ENCODE measurements around the gene HS3ST6.

- TF ChIP-seq CTCF (IDR thresholded peaks at IDR 0.05), result no peak
- no peak for TF ChIP-seq EZH2 (IDR thresholded peaks at IDR 0.05)
Measured at GRCh38 chr16:1908983-1909382, 9.2 kb downstream of the HS3ST6 start.
